CD4-positive, alpha-beta T cell (primary cell): ENCODE measurements around the gene KCNQ1. TPM values are rescaled to one million over a fixed set of nuclear protein-coding genes. Genes with fewer than 3 reads are reported as not detected.
A peak's percentile ranks its signal among the peaks of the same experiment; 100 is the strongest.

Source experiments
- ATAC-seq: fragments of 200-7000 bp; cut with Tn5 transposase; one replicate; pipeline ENCODE4 v1.10.0; 2022; ENCODE audit warnings: mild to moderate bottlenecking; ENCODE audit not compliant: poor library complexity
- CTCF ChIA-PET: fragments of 350-600 bp; sonication (Branson Sonifier 250); formaldehyde crosslinking; loops from one replicate; lab custom pipeline; 2021; ENCODE audit warnings: antibody characterized with exemption, inconsistent platforms; lab: Charles Lee
- POLR2A ChIA-PET: fragments of 350-600 bp; sonication (Branson Sonifier 250); formaldehyde crosslinking; loops from one replicate; lab custom pipeline; 2021; ENCODE audit warnings: antibody characterized with exemption, inconsistent platforms; lab: Charles Lee
- DNase-seq, 14 experiments: peaks; one replicate each; pipeline ENCODE4 v3.0.0-alpha.2; 2013 to 2020; ENCODE audit warnings: mixed read lengths in 2 of 14
- H3K27ac ChIP-seq, 2 donors: one replicate each; pipeline versions ENCODE4 v1.5.1 to v1.7.0; 2013; ENCODE audit warnings: low read length in 2 of 2, low read depth in 1 of 2, mild to moderate bottlenecking in 1 of 2
- H3K27me3 ChIP-seq, 2 experiments: 1 replicate in 1 of 2; 2 replicates in 1 of 2; pipeline versions ENCODE4 v1.6.1 to v1.7.0; 2013; ENCODE audit warnings: low read length in 2 of 2, control low read depth in 1 of 2, mild to moderate bottlenecking in 1 of 2, moderate library complexity in 1 of 2; ENCODE audit not compliant: insufficient read depth in 2 of 2, control insufficient read depth in 1 of 2
- H3K36me3 ChIP-seq: one replicate; pipeline ENCODE4 v1.6.1; 2013; ENCODE audit warnings: low read length, control low read depth; ENCODE audit not compliant: insufficient read depth
- H3K4me1 ChIP-seq: one replicate; pipeline ENCODE4 v1.6.1; 2013; ENCODE audit warnings: low read length, control low read depth; ENCODE audit not compliant: insufficient read depth
- H3K4me3 ChIP-seq: one replicate; pipeline ENCODE4 v1.5.1; 2013; ENCODE audit warnings: mild to moderate bottlenecking, low read length, moderate library complexity
- H3K9me3 ChIP-seq, 2 experiments: 1 replicate in 1 of 2; 2 replicates in 1 of 2; pipeline versions ENCODE4 v1.6.1 to v1.7.0; 2013; ENCODE audit warnings: low read length in 2 of 2, mild to moderate bottlenecking in 2 of 2, control low read depth in 1 of 2, moderate library complexity in 1 of 2; ENCODE audit not compliant: control insufficient read depth in 1 of 2, insufficient read depth in 1 of 2
- H3K27ac Mint-ChIP-seq: one replicate; pipeline ENCODE4 v1.8.0; 2020; ENCODE audit warnings: mixed read lengths
- H3K27me3 Mint-ChIP-seq: one replicate; pipeline ENCODE4 v1.8.0; 2021; ENCODE audit warnings: mixed read lengths
- H3K36me3 Mint-ChIP-seq: one replicate; pipeline ENCODE4 v1.8.0; 2021; ENCODE audit warnings: low read depth, mixed read lengths
- H3K4me1 Mint-ChIP-seq: one replicate; pipeline ENCODE4 v1.8.0; 2021; ENCODE audit warnings: low read depth, mixed read lengths
- H3K4me3 Mint-ChIP-seq: one replicate; pipeline ENCODE4 v1.8.0; 2020; ENCODE audit warnings: mild to moderate bottlenecking, mixed read lengths
- H3K9me3 Mint-ChIP-seq: one replicate; pipeline ENCODE4 v1.8.0; 2020; ENCODE audit warnings: mixed read lengths
- CTCF ChIP-seq: fragments of 200-600 bp; IDR thresholded peaks from one replicate; pipeline ENCODE4 v1.8.0; 2022; ENCODE audit warnings: antibody characterized with exemption, mild to moderate bottlenecking
- intact Hi-C, 2 experiments: fragments of 100-400 bp; cut with DNase I in 1 of 2; cut with micrococcal nuclease in 1 of 2; formaldehyde crosslinking; loops; one replicate each; pipeline versions ENCODE4 v1.15.1 to v1.9.0; 2023 to 2025; cut with DNase I, micrococcal nuclease
- total RNA-seq, 174 experiments: library from RNA in 2 of 174; stranded (reverse) in 2 of 174; gene quantifications; one replicate each; pipeline ENCODE4 v1.2.3 and lab custom pipeline; 2021 to 2026

The KCNQ1 gene
- total RNA-seq, 2 experiments from 2014 or later: 31.3 to 33.1 TPM

- Histone ChIP-seq H3K4me1 (no peaks in the 10 kb centered on the region), H3K4me3 (no peak overlapping the region), H3K36me3 (no peaks in the 10 kb centered on the region), H3K27ac (no peak overlapping the region), H3K9me3 (peaks cover 0 to 10% of the 10 kb centered on the region in 2 experiments), H3K27me3 (no peaks in the 10 kb centered on the region)
- intact Hi-C loops: no loop called here
- Mint-ChIP-seq H3K4me1 (no peaks in the 10 kb centered on the region), H3K27me3 (no peaks in the 10 kb centered on the region), H3K9me3 (peaks cover 2% of the 10 kb centered on the region), H3K36me3 (peaks cover 14% of the 10 kb centered on the region), H3K27ac (no peak overlapping the region), H3K4me3 (no peak overlapping the region)
- ChIA-PET CTCF (no interaction called here), POLR2A (no interaction called here)
- no peak for TF ChIP-seq CTCF
- ATAC-seq (no peak), DNase-seq (peak in 2 of 14 experiments; percentile 0 to 24)
Measured at GRCh38 chr11:2758751-2759150, 313.9 kb downstream of the KCNQ1 start.

- POLR2A ChIA-PET: no interaction called here
- H3K27me3 ChIP-seq: no peaks in the 10 kb centered on the region
- Mint-ChIP-seq H3K4me1 (no peaks in the 10 kb centered on the region), H3K9me3 (no peaks in the 10 kb centered on the region), H3K27ac (no peak overlapping the region), H3K4me3 (no peak overlapping the region), H3K36me3 (peaks cover 6% of the 10 kb centered on the region), H3K27me3 (no peaks in the 10 kb centered on the region)
- ATAC-seq (no peak), DNase-seq (peak in 2 of 14 experiments; percentile 3 to 25)
- peaks cover 0 to 7% of the 10 kb centered on the region in 2 experiments for H3K9me3 ChIP-seq
- H3K27ac ChIP-seq: no peak overlapping the region
- H3K4me3 ChIP-seq: no peak overlapping the region
- CTCF ChIA-PET: no interaction called here
- intact Hi-C loops: no loop called here
- H3K36me3 ChIP-seq: no peaks in the 10 kb centered on the region
- TF ChIP-seq CTCF: no peak
- no peaks in the 10 kb centered on the region for H3K4me1 ChIP-seq
Measured at GRCh38 chr11:2759228-2760195, 314.7 kb downstream of the KCNQ1 start.

GRCh38 chr11:2760196-2760871, 315.5 kb downstream of the KCNQ1 start:
- H3K9me3 ChIP-seq: peaks cover 0 to 7% of the 10 kb centered on the region in 2 experiments
- TF ChIP-seq CTCF: no peak
- Mint-ChIP-seq H3K27ac (no peak overlapping the region), H3K4me3 (no peak overlapping the region), H3K27me3 (no peaks in the 10 kb centered on the region), H3K36me3 (peaks cover 3% of the 10 kb centered on the region), H3K4me1 (no peaks in the 10 kb centered on the region), H3K9me3 (no peaks in the 10 kb centered on the region)
- ATAC-seq (no peak), DNase-seq (peak in 2 of 14 experiments; percentile 3 to 19)
- no peak overlapping the region for H3K4me3 ChIP-seq
- H3K4me1 ChIP-seq: no peaks in the 10 kb centered on the region
- H3K36me3 ChIP-seq: no peaks in the 10 kb centered on the region
- no peaks in the 10 kb centered on the region for H3K27me3 ChIP-seq
- ChIA-PET POLR2A (no interaction called here), CTCF (no interaction called here)
- no peak overlapping the region for H3K27ac ChIP-seq
- intact Hi-C loops: no loop called here
